Body of pancreas (tissue), 4 donors: ENCODE data around the gene PNISR. TPM values are rescaled to one million over a fixed set of nuclear protein-coding genes. Genes with fewer than 3 reads are reported as not detected.

ENCODE experiments used
- ATAC-seq: fragments of 150-250 bp; one replicate; pipeline ENCODE4 v1.9.1; 2016
- DNase-seq, 4 donors: peaks; one replicate each; pipeline ENCODE4 v3.0.0-alpha.2; 2019
- H3K27ac ChIP-seq, 4 donors: fragments of 200-600 bp; sonication (generic); 1 replicate in 3 of 4; 2 replicates in 1 of 4; pipeline versions ENCODE4 v1.5.1 to v1.6.1; 2016 to 2019; ENCODE audit warnings: mild to moderate bottlenecking in 1 of 4, mixed read lengths in 1 of 4, moderate library complexity in 1 of 4
- H3K27me3 ChIP-seq, 2 donors: fragments of 200-600 bp; sonication (generic); one replicate each; pipeline ENCODE4 v1.6.0; 2016; ENCODE audit warnings: mild to moderate bottlenecking in 1 of 2
- H3K36me3 ChIP-seq, 2 donors: fragments of 200-600 bp; sonication (generic); replicated peaks in 1 of 2; 2 replicates each; pipeline ENCODE4 v1.5.1; 2016; ENCODE audit warnings: low read depth in 2 of 2; ENCODE audit not compliant: insufficient read depth in 1 of 2
- H3K4me1 ChIP-seq: fragments of 200-600 bp; sonication (generic); one replicate; pipeline ENCODE4 v1.6.0; 2016
- H3K4me3 ChIP-seq, 2 donors: fragments of 200-600 bp; sonication (generic); 1 replicate in 1 of 2; 2 replicates in 1 of 2; pipeline ENCODE4 v1.5.1; 2016 to 2019
- H3K9me3 ChIP-seq, 3 donors: fragments of 200-600 bp; sonication (generic); 1 replicate in 2 of 3; 2 replicates in 1 of 3; pipeline ENCODE4 v1.5.1; 2016
- CTCF ChIP-seq, 7 experiments: fragments of 450-650 bp in 4 of 7; fragments of 200-600 bp in 3 of 7; sonication (generic) in 3 of 7; IDR thresholded peaks; one replicate each; pipeline ENCODE4 v1.5.1; 2016 to 2019; ENCODE audit warnings: antibody characterized with exemption in 7 of 7
- POLR2A ChIP-seq, 3 donors: fragments of 450-650 bp; IDR thresholded peaks; one replicate each; pipeline ENCODE4 v1.6.1; 2016; ENCODE audit warnings: antibody characterized with exemption in 3 of 3, mild to moderate bottlenecking in 2 of 3
- WGBS, 2 donors: methylation state at CpG; one replicate each; pipeline ENCODE4 v1.1.5; 2017; 5-methylcytosine and 5-hydroxymethylcytosine counted together
- intact Hi-C: fragments of 100-400 bp; cut with DNase I; formaldehyde crosslinking; loops from one replicate; pipeline ENCODE4 v1.15.1; 2023
- total RNA-seq, 2 donors: library from RNA; depleted of rRNA; stranded (reverse); fragments of >200 nt; gene quantifications; one replicate each; pipeline ENCODE4 v1.1.0, GENCODE V29; 2016

Gene PNISR
- total RNA-seq, 2 donors from 2014 or later: 97.8 to 107 TPM

GRCh38 chr6:99353126-99353525 lies 72.0 kb downstream of the PNISR start:
- no peaks in the 10 kb centered on the region for H3K36me3 ChIP-seq
- TF ChIP-seq CTCF (IDR thresholded peaks at IDR 0.05) (no peak), POLR2A (IDR thresholded peaks at IDR 0.05) (no peak)
- WGBS, 2 donors: 62 to 64% methylated on average over 9 of the region's 9 CpGs
- intact Hi-C loops: no loop called here
- ATAC-seq (no peak), DNase-seq (no peak)
- no peak overlapping the region for H3K27ac ChIP-seq
- H3K27me3 ChIP-seq: no peaks in the 10 kb centered on the region
- H3K4me1 ChIP-seq: peaks cover 16% of the 10 kb centered on the region
- no peaks in the 10 kb centered on the region for H3K9me3 ChIP-seq
- H3K4me3 ChIP-seq: no peak overlapping the region

GRCh38 chr6:99350573-99350972 lies 74.5 kb downstream of the PNISR start:
- Histone ChIP-seq H3K27ac (peak overlapping the region in 1 of 4 donors; percentile 84), H3K9me3 (no peaks in the 10 kb centered on the region), H3K36me3 (no peaks in the 10 kb centered on the region), H3K4me1 (peaks cover 16% of the 10 kb centered on the region), H3K4me3 (no peak overlapping the region), H3K27me3 (no peaks in the 10 kb centered on the region)
- intact Hi-C loops: no loop called here
- DNase-seq (peak; percentile 30 to 75 (median 42)), ATAC-seq (no peak)
- TF ChIP-seq POLR2A (IDR thresholded peaks at IDR 0.05) (no peak), CTCF (IDR thresholded peaks at IDR 0.05) (no peak)
- 9 to 15% methylated on average over 10 of the region's 10 CpGs for WGBS, 2 donors

- H3K4me3 ChIP-seq: peak within 1 kb of the TSS; percentile 70 to 72
- TF ChIP-seq POLR2A (IDR thresholded peaks at IDR 0.05) (peak; percentile 35 to 51 (median 42)), CTCF (IDR thresholded peaks at IDR 0.05) (peak; percentile 13 to 58 (median 45))
- H3K27ac ChIP-seq: peak within 1 kb of the TSS; percentile 22 to 84 (median 66)
- H3K4me1 ChIP-seq: peaks cover 16% of the 10 kb centered on the region
- no peaks in the 10 kb centered on the region for H3K36me3 ChIP-seq
- no peaks in the 10 kb centered on the region for H3K9me3 ChIP-seq
- 1 to 3% methylated on average over 7 to 92 of the region's 108 CpGs for WGBS, 2 donors
- ATAC-seq (peak; percentile 90), DNase-seq (peak; percentile 71 to 85 (median 74))
- intact Hi-C loops: no loop called here
- H3K27me3 ChIP-seq: no peaks in the 10 kb centered on the region
Observed at GRCh38 chr6:99349171-99350141, 75.7 kb downstream of the PNISR start, which contains the start of gene FAXC. FAXC (minus strand) TSS chr6:99349674; CDS start chr6:99349372, 302 bp downstream.

- H3K36me3 ChIP-seq: no peaks in the 10 kb centered on the region
- peak overlapping the region; percentile 0 to 84 (median 66) for H3K27ac ChIP-seq
- no peaks in the 10 kb centered on the region for H3K27me3 ChIP-seq
- H3K4me3 ChIP-seq: no peak overlapping the region
- no peaks in the 10 kb centered on the region for H3K9me3 ChIP-seq
- 57 to 64% methylated on average over 18 to 25 of the region's 25 CpGs for WGBS, 2 donors
- ATAC-seq: peak; percentile 9
- DNase-seq: peak in 2 of 4 donors; percentile 11 to 16
- intact Hi-C loops: no loop called here
- peaks cover 16% of the 10 kb centered on the region for H3K4me1 ChIP-seq
- TF ChIP-seq CTCF (IDR thresholded peaks at IDR 0.05): no peak
- no peak for TF ChIP-seq POLR2A (IDR thresholded peaks at IDR 0.05)
Observed at GRCh38 chr6:99348288-99349170, 76.6 kb downstream of the PNISR start.

Other genes starting within 250 kb of the PNISR start
- 1 to 10 TPM in 1 of 2 donors, under 1 TPM in 1; 0.33 to 1.0 TPM for gene FAXC, start 75.6 kb downstream of the PNISR start, total RNA-seq
- 1 to 10 TPM; 6.5 to 7.3 TPM for gene COQ3, start 31.1 kb downstream of the PNISR start, total RNA-seq
- gene USP45, start 90.1 kb upstream of the PNISR start, total RNA-seq: 10 to 100 TPM; 11.9 to 17.1 TPM
- 10 to 100 TPM; 56.3 to 70.5 TPM for gene CCNC, start 143.4 kb upstream of the PNISR start, total RNA-seq
- not detected for gene PRDM13, start 181.5 kb upstream of the PNISR start, total RNA-seq